Mucosa of descending colon (tissue), 3 donors: ENCODE measurements around the gene ZYG11A. TPM values are rescaled to one million over a fixed set of nuclear protein-coding genes. Genes with fewer than 3 reads are reported as not detected.

Source experiments
- ATAC-seq: fragments of 200-7000 bp; cut with Tn5 transposase; one replicate; pipeline ENCODE4 v1.9.1; 2020; ENCODE audit warnings: mild to moderate bottlenecking, moderate library complexity
- DNase-seq, 3 donors: peaks; one replicate each; pipeline ENCODE4 v3.0.0-alpha.2; 2020
- H3K36me3 ChIP-seq: fragments of 200-600 bp; one replicate; pipeline ENCODE4 v1.8.0; 2021; ENCODE audit warnings: low read depth, mild to moderate bottlenecking
- H3K4me1 ChIP-seq: fragments of 200-600 bp; one replicate; pipeline ENCODE4 v1.8.0; 2021; ENCODE audit warnings: low read depth, mild to moderate bottlenecking
- H3K4me3 ChIP-seq: fragments of 200-600 bp; one replicate; pipeline ENCODE4 v1.8.0; 2021; ENCODE audit warnings: mild to moderate bottlenecking
- H3K9me3 ChIP-seq: fragments of 200-600 bp; one replicate; pipeline ENCODE4 v1.8.0; 2021; ENCODE audit warnings: mild to moderate bottlenecking
- intact Hi-C, 2 donors: fragments of 100-400 bp; cut with DNase I in 1 of 2; cut with micrococcal nuclease in 1 of 2; formaldehyde crosslinking; loops; one replicate each; pipeline versions ENCODE4 v1.11.0 to v1.11.1; 2022; cut with DNase I, micrococcal nuclease
- total RNA-seq, 3 donors: library from RNA; stranded (reverse); fragmentation: NEBNext Ultra II Directional in 2 of 3; extraction: Animal tissue kit (Norgen Biotek cat#: 25700) in 2 of 3; gene quantifications; one replicate each; pipeline versions ENCODE4 v1.2.1 to v1.2.4, GENCODE V29; 2021 to 2023
- TF ChIP-seq, protein P1 (sequence below): fragments of 200-600 bp; IDR thresholded peaks from one replicate; pipeline ENCODE4 v1.8.0; 2022; ENCODE audit warnings: antibody characterized with exemption, mild to moderate bottlenecking
- donor health status: DM: no; HTN: no; CAD: no; lungs with moderate emphysema.
- donor health status: DM: no; HTN: no; CAD: no.
- donor health status: DM: no; HTN: yes; CAD: no.

Gene ZYG11A
- total RNA-seq, 3 donors from 2014 or later: 0.07 to 0.12 TPM; not detected in 1

DNA sequence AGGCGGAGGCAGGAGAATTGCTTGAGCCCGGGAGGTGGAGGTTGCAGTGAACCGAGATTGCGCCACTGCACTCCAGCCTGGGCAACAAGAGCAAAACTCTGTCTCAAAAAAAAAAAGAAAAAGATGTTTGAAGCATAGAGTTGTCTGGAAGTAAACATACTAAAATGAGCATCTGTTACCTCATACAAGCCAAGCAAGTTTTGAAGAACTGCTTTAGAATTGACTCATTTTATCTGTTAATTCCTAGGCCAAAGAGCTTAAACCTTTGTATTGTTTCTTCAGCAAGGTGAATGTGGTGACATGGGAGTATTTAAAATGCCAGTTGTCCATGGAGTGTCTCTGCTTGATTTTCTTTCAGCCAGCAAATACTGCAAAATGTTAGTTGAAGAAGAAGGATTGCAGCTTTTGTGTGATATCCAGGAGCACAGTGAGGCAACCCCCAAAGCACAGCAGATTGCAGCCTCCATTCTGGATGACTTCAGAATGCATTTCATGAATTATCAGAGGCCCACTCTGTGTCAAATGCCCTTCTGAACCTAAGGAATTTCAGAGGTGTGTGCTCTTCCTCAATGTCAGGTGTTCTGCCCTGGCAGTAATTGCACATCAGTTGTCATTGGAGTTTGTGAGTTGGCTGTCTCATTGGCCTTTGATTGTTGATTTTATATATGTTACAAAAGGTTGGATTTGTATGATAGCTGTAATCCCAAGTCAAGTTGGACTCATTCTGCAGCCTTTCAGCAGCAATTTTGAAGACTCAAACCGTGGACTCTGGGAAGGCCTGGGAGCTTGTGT, 50.1 kb downstream of the ZYG11A start:
- DNase-seq: no peak
- no peak for ATAC-seq
- Histone ChIP-seq H3K4me3 (no peak overlapping the region), H3K36me3 (no peaks in the 10 kb centered on the region), H3K4me1 (no peaks in the 10 kb centered on the region), H3K9me3 (no peaks in the 10 kb centered on the region)
- TF ChIP-seq, protein P1, sequence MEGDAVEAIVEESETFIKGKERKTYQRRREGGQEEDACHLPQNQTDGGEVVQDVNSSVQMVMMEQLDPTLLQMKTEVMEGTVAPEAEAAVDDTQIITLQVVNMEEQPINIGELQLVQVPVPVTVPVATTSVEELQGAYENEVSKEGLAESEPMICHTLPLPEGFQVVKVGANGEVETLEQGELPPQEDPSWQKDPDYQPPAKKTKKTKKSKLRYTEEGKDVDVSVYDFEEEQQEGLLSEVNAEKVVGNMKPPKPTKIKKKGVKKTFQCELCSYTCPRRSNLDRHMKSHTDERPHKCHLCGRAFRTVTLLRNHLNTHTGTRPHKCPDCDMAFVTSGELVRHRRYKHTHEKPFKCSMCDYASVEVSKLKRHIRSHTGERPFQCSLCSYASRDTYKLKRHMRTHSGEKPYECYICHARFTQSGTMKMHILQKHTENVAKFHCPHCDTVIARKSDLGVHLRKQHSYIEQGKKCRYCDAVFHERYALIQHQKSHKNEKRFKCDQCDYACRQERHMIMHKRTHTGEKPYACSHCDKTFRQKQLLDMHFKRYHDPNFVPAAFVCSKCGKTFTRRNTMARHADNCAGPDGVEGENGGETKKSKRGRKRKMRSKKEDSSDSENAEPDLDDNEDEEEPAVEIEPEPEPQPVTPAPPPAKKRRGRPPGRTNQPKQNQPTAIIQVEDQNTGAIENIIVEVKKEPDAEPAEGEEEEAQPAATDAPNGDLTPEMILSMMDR: no peak
- intact Hi-C loops: no loop called here

DNA sequence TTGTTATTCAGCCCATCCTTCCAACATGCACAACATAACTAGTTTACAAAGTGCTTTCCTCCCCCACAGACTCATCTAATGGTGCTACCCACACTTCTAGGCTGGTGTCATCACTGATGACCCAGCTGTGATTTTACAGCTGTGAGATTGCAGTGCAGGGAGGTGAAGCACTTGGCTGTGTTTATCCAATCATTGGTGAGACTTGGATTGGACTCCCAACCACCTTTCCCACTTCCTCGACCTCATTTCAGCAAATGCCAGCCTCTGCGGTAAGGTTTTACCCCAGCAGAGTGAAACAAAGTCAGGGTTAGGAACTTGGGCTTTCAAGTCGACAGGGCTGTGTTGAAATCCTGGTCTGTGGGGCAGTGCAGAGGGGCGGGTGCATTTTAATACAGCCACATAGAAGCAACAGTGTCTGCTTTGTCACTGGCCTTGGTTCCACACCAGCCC, 56.9 kb downstream of the ZYG11A start:
- ATAC-seq: no peak
- no peaks in the 10 kb centered on the region for H3K9me3 ChIP-seq

DNA sequence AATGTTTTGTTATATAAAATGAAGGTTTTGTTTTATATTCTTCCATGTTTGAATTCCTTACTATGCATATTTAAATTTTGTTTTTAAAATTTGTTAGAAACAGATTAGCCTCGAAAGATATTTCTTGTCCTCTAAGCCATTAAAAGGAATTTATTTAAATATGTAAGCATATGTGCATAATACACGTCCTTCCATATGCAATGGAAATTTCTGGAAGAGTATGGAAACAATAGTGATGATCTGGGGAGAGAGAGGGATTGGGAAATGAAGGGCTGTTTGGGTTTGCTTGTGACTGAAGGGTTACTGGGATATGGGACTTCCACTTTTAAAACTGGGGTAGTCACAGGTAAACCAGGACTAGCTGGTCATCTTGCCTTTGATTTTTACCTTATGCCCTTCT, 57.8 kb downstream of the ZYG11A start:
- Histone ChIP-seq H3K9me3 (no peaks in the 10 kb centered on the region), H3K4me3 (no peak overlapping the region), H3K4me1 (no peaks in the 10 kb centered on the region), H3K36me3 (no peaks in the 10 kb centered on the region)
- intact Hi-C loops: no loop called here
- TF ChIP-seq, protein P1: no peak
- DNase-seq: no peak
- no peak for ATAC-seq

More for the DNA sequence above, 56.9 kb downstream of the ZYG11A start:
- H3K4me1 ChIP-seq: no peaks in the 10 kb centered on the region
- H3K36me3 ChIP-seq: no peaks in the 10 kb centered on the region
- no peak for DNase-seq
- H3K4me3 ChIP-seq: no peak overlapping the region
- intact Hi-C loops: no loop called here
- TF ChIP-seq, protein P1: no peak

DNA sequence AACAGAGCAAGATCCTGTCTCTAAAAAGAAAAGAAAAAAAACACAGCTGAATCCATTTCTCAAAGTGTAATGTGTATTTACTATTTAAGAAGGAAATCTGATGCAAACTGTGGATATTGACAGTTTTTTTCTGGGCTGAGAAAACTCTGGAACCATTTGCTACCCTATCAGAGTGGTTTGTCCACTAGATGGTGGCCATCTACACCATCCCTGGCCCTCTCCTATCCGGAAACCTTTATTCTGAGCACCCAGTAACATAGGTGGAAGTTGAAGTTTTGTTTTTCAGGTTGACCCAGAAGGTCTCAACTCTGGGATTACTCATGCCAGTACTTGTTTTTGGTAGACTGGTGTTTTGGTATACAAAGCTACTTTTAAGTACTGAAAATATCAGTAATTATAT, 58.8 kb downstream of the ZYG11A start:
- TF ChIP-seq, protein P1: no peak
- no peak overlapping the region for H3K4me3 ChIP-seq
- intact Hi-C loops: no loop called here

DNA sequence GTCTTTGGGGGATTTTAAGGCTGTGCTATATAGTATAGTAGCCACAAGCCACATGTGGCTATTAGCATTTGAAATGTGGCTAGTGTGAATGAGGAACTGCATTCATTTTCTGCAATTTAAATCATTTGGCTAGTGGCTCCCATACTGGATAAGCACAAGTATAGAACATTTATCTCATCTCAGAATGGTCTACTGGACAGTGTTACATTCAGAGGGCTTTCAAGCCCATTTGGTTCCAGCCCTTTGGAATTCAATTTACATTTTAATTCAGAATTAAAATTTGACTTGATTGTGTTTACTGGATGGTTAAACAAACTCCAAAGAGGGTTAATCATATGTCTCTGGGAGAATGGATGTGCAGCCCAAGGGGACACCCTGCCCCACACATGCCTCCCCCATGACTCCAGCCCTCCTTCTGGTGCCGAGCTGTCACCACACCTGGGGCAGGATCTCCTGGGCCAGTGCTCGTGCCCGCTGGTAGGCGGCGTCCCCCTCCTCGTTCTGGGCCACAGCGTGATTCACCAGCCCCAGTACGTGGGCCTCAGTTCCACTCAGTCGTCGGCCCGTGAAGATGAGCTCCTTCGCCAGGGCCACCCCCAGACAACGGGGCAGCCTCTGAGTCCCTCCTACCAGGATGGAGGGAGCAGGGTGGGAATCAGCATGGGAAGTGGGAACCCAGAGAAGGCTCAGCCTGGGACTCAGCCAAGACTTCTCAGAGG, 61.8 kb downstream of the ZYG11A start:
- H3K4me1 ChIP-seq: no peaks in the 10 kb centered on the region
- no peak for DNase-seq

More for the DNA sequence above, 58.8 kb downstream of the ZYG11A start:
- Histone ChIP-seq H3K4me1 (no peaks in the 10 kb centered on the region), H3K9me3 (no peaks in the 10 kb centered on the region), H3K36me3 (no peaks in the 10 kb centered on the region)
- ATAC-seq (no peak), DNase-seq (no peak)

More for the DNA sequence above, 61.8 kb downstream of the ZYG11A start:
- intact Hi-C loops: no loop called here
- no peak overlapping the region for H3K4me3 ChIP-seq
- ATAC-seq: no peak
- no peaks in the 10 kb centered on the region for H3K36me3 ChIP-seq
- TF ChIP-seq, protein P1: no peak
- no peaks in the 10 kb centered on the region for H3K9me3 ChIP-seq
